Activated CD4-positive, alpha-beta memory T cell treated with anti-CD3 and anti-CD28 coated beads, Interleukin-2, amount 10 ng/mL, durations not matched to agents 7 days and 5 days (primary cell): ENCODE measurements around the gene NEK6. TPM values are rescaled to one million over a fixed set of nuclear protein-coding genes. Genes with fewer than 3 reads are reported as not detected.

Experiments
- CTCF ChIA-PET: fragments of 350-600 bp; sonication (Branson Sonifier 250); formaldehyde crosslinking; loops from one replicate; lab custom pipeline; 2021; ENCODE audit warnings: antibody characterized with exemption, inconsistent platforms; lab: Charles Lee
- POLR2A ChIA-PET: fragments of 350-600 bp; sonication (Branson Sonifier 250); formaldehyde crosslinking; loops from one replicate; lab custom pipeline; 2021; ENCODE audit warnings: antibody characterized with exemption; lab: Charles Lee
- DNase-seq: peaks from one replicate; pipeline ENCODE4 v3.0.0-alpha.2; 2020
- H3K27ac Mint-ChIP-seq: one replicate; pipeline ENCODE4 v1.8.0; 2021; ENCODE audit warnings: mild to moderate bottlenecking, mixed read lengths
- H3K27me3 Mint-ChIP-seq: one replicate; pipeline ENCODE4 v1.8.0; 2021; ENCODE audit warnings: mixed read lengths
- H3K36me3 Mint-ChIP-seq: one replicate; pipeline ENCODE4 v1.8.0; 2021; ENCODE audit warnings: low read depth, mixed read lengths
- H3K4me1 Mint-ChIP-seq: one replicate; pipeline ENCODE4 v1.8.0; 2021; ENCODE audit warnings: mixed read lengths
- H3K4me3 Mint-ChIP-seq: one replicate; pipeline ENCODE4 v1.8.0; 2021; ENCODE audit warnings: mild to moderate bottlenecking, mixed read lengths
- H3K9me3 Mint-ChIP-seq: one replicate; pipeline ENCODE4 v1.8.0; 2021; ENCODE audit warnings: mixed read lengths
- total RNA-seq, 2 experiments: library from RNA; stranded (reverse); gene quantifications; one replicate each; pipeline ENCODE4 v1.2.3, GENCODE V29; 2021

Gene NEK6
- total RNA-seq, result 10 to 100 TPM; 16.9 to 18.9 TPM

DNA sequence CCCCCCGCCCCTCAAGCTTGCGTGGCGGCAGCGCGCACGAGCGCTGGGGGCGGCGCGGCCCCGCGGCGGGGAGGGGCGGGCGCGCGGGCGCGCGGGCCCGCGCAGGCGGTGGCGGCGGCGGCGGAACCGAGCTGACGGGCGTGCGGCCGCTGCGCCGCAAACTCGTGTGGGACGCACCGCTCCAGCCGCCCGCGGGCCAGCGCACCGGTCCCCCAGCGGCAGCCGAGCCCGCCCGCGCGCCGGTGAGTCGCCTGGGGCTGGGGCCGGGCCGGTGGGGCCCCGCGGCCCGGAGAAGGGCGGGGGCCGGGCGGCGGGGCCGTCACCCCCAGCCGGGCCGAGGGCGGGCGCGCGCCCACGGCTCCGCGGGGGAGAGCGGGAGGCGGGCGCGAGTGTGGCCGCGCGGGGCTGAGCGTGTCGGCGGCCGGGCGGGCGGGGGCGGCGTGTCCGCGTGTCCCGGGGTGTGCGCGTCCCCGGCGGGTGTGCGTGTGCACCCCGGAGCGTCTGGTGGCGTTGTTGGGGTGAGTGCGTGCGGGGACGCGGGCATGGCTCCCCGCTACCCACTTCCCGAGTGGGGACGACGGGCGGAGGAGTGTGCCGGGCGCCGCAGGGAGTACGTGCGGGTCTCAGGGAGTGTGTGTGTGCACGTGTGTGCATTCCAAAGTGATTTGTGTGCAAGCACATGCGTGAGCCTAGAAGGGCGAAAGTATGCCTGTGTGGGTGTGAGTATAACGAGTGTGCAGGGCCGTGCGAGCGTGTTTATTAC is at the start of gene NEK6:
NEK6 (plus strand) TSS at position 106 of the 763 bp plus-strand sequence. CDS start 44,016 bp downstream, outside the sequence.
- DNase-seq, result peak; percentile 47
- Mint-ChIP-seq H3K27ac (peak within 1 kb of the TSS; percentile 75), H3K4me3 (peak within 1 kb of the TSS; percentile 98), H3K9me3 (no peaks in the 10 kb centered on the region), H3K36me3 (peaks cover 3% of the 10 kb centered on the region), H3K27me3 (peaks cover 28% of the 10 kb centered on the region), H3K4me1 (peaks cover 54% of the 10 kb centered on the region)
- CTCF ChIA-PET, result interaction anchor here (0.7 to 2.1 kb wide), 2 partner anchors 28 to 131 kb away, joined by 3 to 6 read pairs; no protein-coding TSS in a partner anchor
- POLR2A ChIA-PET, result interaction anchor here (0.7 to 1.4 kb wide), 5 partner anchors 13 to 56 kb away, joined by 3 to 5 read pairs (median 3); no protein-coding TSS in a partner anchor

DNA sequence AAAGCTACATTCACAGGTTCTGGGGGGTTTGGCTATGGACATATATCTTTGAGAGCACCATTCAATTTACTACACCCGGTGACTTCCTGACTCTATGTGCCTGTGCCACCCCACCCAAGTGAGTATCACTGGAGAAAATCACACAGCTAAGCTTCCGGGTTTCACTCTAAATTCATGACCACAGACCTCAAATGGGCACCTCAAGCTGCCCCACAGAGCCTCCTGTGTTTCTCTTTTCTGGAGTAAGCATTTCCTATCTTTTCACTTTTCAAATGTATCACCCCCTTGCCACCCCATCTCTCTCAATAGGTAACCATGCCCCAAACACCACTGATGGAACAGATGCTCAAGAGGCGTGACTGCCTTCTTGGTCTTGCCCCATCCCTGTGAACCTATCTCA is 49.2 kb upstream of the NEK6 start:
- peak; percentile 69 for DNase-seq
- H3K27ac Mint-ChIP-seq, result peak overlapping the region; percentile 75
- CTCF ChIA-PET, result interaction anchor here (0.9 to 1.4 kb wide), 2 partner anchors 9 to 82 kb away, joined by 3 to 6 read pairs; no protein-coding TSS in a partner anchor
- H3K36me3 Mint-ChIP-seq, result peaks cover 16% of the 10 kb centered on the region
- peaks cover 10% of the 10 kb centered on the region for H3K9me3 Mint-ChIP-seq
- POLR2A ChIA-PET, result interaction anchor here (0.6 to 3.7 kb wide), 4 partner anchors 9 to 82 kb away, joined by 3 to 29 read pairs (median 4); no protein-coding TSS in a partner anchor
- H3K4me1 Mint-ChIP-seq, result peaks cover 81% of the 10 kb centered on the region
- H3K4me3 Mint-ChIP-seq, result peak overlapping the region; percentile 6
- no peaks in the 10 kb centered on the region for H3K27me3 Mint-ChIP-seq

DNA sequence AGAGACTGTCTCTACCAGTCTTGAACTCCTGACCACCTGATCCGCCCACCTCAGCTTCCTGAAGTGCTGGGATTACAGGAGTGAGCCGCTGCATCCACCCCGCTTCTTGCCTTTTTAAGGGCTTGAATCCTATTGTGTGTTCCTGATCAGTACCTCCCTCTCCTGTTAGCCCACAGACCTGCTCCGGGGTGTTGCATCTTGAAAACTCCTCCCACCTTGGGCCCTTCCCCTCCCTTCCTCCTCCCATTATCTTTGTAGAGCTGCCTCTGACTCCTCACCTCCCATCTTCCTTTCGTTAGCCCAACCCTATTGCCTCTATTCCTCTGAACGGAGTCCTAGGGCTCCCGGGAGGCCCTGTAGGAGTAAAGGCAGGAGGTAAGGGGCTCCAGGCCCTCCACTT is 48.5 kb upstream of the NEK6 start:
- no peak for DNase-seq
- POLR2A ChIA-PET, result interaction anchor here (0.9 to 3.7 kb wide), 2 partner anchors 8 to 82 kb away, joined by 3 to 29 read pairs; no protein-coding TSS in a partner anchor
- Mint-ChIP-seq H3K27me3 (no peaks in the 10 kb centered on the region), H3K27ac (peak overlapping the region; percentile 75), H3K9me3 (peaks cover 6% of the 10 kb centered on the region), H3K4me1 (peaks cover 82% of the 10 kb centered on the region), H3K4me3 (no peak overlapping the region), H3K36me3 (peaks cover 12% of the 10 kb centered on the region)
- CTCF ChIA-PET, result interaction anchor here (1.4 kb wide), 1 partner anchor 8 kb away, joined by 6 read pairs; no protein-coding TSS in a partner anchor

DNA sequence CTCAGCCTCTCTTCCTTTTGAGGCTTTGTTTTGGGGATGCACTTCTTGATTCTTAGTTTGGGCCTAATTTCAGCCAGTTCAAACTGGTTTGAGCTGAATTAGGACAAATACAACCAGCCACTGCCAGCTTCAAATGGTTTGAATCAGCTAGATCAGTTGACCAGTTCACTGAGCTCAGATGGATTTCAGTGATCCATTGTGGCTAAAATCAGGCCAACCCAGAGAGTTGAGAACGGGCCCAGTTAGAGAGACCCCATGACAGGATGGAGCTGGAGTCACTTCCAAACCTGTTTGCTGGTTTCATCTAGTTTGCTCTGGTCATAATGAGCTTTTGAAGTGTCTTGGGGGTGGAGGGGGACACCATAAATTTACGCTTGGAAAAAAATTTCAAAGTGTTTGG is 48.0 kb upstream of the NEK6 start:
- Mint-ChIP-seq H3K9me3 (peaks cover 6% of the 10 kb centered on the region), H3K4me3 (no peak overlapping the region), H3K27ac (no peak overlapping the region), H3K4me1 (peaks cover 82% of the 10 kb centered on the region), H3K27me3 (no peaks in the 10 kb centered on the region), H3K36me3 (peaks cover 12% of the 10 kb centered on the region)
- CTCF ChIA-PET, result no interaction called here
- no peak for DNase-seq
- POLR2A ChIA-PET, result interaction anchor here (1.1 kb wide), 1 partner anchor 77 kb away, joined by 4 read pairs; no protein-coding TSS in a partner anchor

DNA sequence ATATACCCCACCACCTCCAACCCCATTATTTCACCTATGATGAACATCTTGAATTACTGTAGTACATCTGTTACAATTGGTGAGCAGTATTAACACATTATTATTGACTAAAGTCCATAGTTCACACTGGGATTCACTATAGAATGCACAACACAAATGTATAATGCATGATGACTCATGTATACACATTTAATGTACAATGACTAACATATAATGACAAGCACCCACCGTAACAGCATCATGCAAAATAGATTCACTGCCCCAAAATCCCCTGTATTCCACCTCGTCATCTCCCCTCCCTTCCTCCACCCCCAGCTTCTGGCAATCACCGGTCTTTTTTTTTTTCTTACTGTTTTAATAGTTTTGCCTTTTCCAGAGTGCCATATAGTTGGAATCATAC is 47.1 kb upstream of the NEK6 start:
- CTCF ChIA-PET, result no interaction called here
- Mint-ChIP-seq H3K36me3 (peaks cover 7% of the 10 kb centered on the region), H3K27ac (no peak overlapping the region), H3K4me3 (no peak overlapping the region), H3K27me3 (no peaks in the 10 kb centered on the region), H3K4me1 (peaks cover 84% of the 10 kb centered on the region), H3K9me3 (peaks cover 6% of the 10 kb centered on the region)
- POLR2A ChIA-PET, result interaction anchor here (1.1 to 1.6 kb wide), 2 partner anchors 8 to 76 kb away, joined by 4 to 8 read pairs; no protein-coding TSS in a partner anchor
- no peak for DNase-seq

DNA sequence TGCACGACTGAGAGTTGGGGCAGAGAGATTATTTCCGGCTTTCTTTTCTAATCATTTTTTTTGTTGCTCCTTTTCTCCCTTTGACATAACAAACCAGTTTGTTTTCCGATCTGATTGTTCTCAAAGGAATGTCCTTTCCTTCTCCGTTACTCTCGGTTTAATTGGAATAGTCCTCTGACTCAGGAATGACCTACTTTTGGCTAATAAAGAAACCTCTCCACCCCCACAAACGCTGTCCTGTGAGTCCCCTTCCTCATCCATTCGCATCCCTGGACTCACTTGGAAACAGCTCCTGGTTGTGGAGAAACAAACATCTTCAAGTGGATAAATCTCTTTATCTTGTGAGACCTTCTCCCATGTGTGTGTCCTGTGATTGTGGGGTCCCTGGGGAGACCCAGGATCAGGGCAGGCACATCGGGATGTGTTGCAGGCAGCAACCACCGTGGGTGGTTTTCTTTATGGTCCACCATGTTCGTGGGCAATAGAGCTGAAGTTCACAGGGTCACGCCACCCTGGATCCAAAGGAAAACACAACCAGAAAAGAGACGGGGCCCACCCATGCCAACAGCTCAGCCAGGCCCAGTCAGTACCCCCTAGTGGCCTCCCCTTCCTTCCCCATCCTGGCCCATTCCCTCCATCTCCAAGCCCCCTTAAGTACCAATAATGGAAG is 45.2 kb upstream of the NEK6 start:
- Mint-ChIP-seq H3K27me3 (no peaks in the 10 kb centered on the region), H3K36me3 (peaks cover 2% of the 10 kb centered on the region), H3K4me3 (no peak overlapping the region), H3K27ac (no peak overlapping the region), H3K4me1 (peaks cover 86% of the 10 kb centered on the region), H3K9me3 (peaks cover 1% of the 10 kb centered on the region)
- ChIA-PET POLR2A (interaction anchor here (1.0 to 5.8 kb wide), 2 partner anchors 9 to 45 kb away, joined by 3 to 68 read pairs; partner anchors contain the start of gene NEK6), CTCF (no interaction called here)
- DNase-seq, result no peak

DNA sequence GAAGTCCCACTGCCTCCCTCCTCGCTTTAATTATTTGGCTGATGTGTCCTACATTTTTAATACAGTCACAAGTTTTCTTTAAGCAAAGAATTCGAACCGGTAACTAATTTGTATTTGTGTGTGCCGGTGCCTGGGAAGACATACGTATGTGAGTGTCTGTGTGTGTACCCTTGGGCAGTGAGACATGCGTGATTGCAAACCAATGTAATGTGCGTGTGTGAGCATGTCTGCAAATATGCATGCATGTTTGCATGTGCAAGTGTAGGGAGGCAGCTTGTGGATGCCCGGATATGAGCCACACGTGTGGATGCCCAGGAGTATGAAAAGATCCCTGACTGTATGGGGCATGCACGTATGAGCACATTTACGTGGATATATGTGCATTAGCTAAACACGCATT is 44.4 kb upstream of the NEK6 start:
- no peak overlapping the region for H3K27ac Mint-ChIP-seq
- peaks cover 88% of the 10 kb centered on the region for H3K4me1 Mint-ChIP-seq
- no peaks in the 10 kb centered on the region for H3K9me3 Mint-ChIP-seq
- H3K36me3 Mint-ChIP-seq, result no peaks in the 10 kb centered on the region
- ChIA-PET POLR2A (interaction anchor here (5.8 kb wide), 1 partner anchor 10 kb away, joined by 68 read pairs; no protein-coding TSS in a partner anchor), CTCF (no interaction called here)
- no peak for DNase-seq
- H3K4me3 Mint-ChIP-seq, result no peak overlapping the region
- no peaks in the 10 kb centered on the region for H3K27me3 Mint-ChIP-seq

DNA sequence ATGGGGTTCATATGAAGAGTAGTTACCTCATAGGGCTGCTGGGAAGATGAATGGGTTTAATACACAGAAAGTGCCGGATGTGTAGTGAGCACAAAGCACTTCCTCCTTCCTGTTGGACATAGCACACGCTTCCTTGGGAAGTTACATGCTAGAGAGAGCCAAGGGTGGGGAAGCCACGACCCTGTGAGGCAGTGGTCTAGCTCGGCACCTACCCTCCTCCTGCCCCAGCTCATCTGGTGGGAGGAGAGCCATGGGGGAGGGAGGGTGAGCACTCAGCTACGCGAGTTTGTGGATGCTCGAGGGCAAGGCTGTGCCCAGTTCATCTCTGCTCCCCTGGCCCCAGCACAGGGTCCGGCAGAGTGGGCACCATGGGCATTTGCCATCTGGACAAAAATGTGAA is 43.6 kb upstream of the NEK6 start:
- ChIA-PET CTCF (no interaction called here), POLR2A (interaction anchor here (5.8 kb wide), 1 partner anchor 11 kb away, joined by 68 read pairs; no protein-coding TSS in a partner anchor)
- Mint-ChIP-seq H3K4me1 (peaks cover 88% of the 10 kb centered on the region), H3K4me3 (no peak overlapping the region), H3K9me3 (no peaks in the 10 kb centered on the region), H3K27me3 (no peaks in the 10 kb centered on the region), H3K36me3 (no peaks in the 10 kb centered on the region), H3K27ac (peak overlapping the region; percentile 64)
- no peak for DNase-seq

DNA sequence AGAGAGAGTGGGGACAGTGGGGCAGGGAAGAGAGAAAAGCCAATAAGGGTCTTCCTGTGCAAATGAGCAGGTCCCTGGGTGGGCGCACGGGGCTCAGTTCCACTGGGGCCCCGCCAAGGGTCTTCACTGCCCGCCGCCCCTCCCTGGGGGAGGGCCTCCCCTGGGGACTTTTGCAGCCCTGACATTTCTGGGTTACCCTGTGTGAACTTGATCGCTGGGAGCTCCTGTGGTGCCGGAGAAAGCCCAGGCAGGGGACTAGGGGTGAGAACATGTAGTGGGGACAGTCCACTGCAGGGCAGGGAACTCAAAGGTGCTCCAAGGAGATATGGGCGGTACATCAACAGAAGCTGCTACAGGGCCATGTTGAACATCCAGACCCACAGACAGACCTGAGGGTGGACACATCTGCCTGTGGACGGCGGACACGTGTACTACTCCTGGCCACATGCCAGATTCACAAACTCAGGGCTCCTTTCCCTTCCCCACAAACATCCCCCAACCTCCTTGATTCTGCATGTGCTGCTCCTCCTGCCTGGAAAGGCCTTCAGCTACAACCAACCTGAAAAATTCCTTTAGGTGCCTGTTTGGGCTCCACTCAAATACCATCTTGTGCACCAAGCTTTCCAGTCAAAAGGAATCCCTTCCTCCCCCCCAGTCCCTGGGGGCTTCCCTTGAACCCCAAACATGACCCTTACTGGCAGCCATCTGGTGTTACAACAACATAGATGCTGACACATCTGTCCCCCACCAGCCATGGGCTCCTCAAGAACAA is 43.0 kb upstream of the NEK6 start:
- no peak overlapping the region for H3K4me3 Mint-ChIP-seq
- peak overlapping the region; percentile 42 for H3K27ac Mint-ChIP-seq
- POLR2A ChIA-PET, result interaction anchor here (1.4 to 5.8 kb wide), 2 partner anchors 11 to 72 kb away, joined by 4 to 68 read pairs; no protein-coding TSS in a partner anchor
- peaks cover 85% of the 10 kb centered on the region for H3K4me1 Mint-ChIP-seq
- H3K36me3 Mint-ChIP-seq, result no peaks in the 10 kb centered on the region
- DNase-seq, result no peak
- no peaks in the 10 kb centered on the region for H3K27me3 Mint-ChIP-seq
- CTCF ChIA-PET, result interaction anchor here (1.1 kb wide), 1 partner anchor 13 kb away, joined by 3 read pairs; no protein-coding TSS in a partner anchor
- H3K9me3 Mint-ChIP-seq, result no peaks in the 10 kb centered on the region

DNA sequence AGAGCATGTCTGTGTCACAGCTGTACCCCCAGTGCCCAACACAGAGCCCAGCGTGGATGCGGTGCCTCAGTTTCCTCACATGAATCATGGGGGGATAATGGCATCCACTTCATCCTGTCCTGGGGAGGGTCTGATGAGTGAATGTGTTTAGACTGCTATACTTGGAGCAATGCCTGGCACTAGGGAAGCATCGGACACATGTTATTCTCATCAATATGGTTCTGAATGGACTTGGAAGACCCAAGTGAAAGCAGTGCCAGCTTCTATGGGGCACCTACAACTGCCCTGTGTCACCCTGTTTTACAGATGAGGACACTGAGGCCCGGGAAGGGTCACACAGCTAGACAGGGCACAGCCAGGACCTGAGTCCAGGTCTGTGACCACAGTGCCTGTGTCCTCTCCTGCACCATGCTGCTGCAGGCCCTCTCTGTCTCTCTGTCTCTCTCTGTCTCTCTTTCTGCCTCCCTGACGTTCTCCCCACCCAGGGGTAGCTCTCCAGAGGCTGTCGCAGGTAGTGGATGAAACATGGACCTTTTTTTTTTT is 42.3 kb upstream of the NEK6 start:
- no peaks in the 10 kb centered on the region for H3K27me3 Mint-ChIP-seq
- H3K4me3 Mint-ChIP-seq, result no peak overlapping the region
- CTCF ChIA-PET, result interaction anchor here (0.6 to 2.5 kb wide), 3 partner anchors 13 to 18 kb away, joined by 3 to 13 read pairs (median 3); no protein-coding TSS in a partner anchor

DNA sequence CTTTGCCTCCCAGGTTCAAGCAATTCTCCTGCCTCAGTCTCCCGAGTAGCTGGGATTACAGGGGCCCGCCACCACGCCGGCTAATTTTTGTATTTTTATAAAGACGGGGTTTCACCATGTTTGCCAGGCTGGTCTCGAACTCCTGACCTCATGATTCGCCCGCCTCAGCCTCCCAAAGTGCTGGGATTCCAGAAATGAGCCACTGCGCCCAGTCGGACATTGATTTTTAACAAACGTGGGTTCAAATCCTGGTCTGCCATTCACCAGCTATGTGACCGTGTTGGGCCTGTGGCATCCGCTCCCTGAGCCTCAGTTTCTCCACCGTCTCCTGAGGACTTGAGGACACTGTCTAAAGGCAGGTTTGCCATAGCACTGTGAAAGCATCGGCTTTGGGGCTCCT is 41.8 kb upstream of the NEK6 start:
- Mint-ChIP-seq H3K4me3 (no peak overlapping the region), H3K36me3 (no peaks in the 10 kb centered on the region), H3K9me3 (no peaks in the 10 kb centered on the region), H3K27ac (peak overlapping the region; percentile 94), H3K4me1 (peaks cover 81% of the 10 kb centered on the region), H3K27me3 (no peaks in the 10 kb centered on the region)
- DNase-seq, result no peak
- ChIA-PET POLR2A (interaction anchor here (1.0 to 5.8 kb wide), 9 partner anchors 8 to 75 kb away, joined by 3 to 68 read pairs (median 9); no protein-coding TSS in a partner anchor), CTCF (interaction anchor here (0.6 to 2.6 kb wide), 3 partner anchors 13 to 22 kb away, joined by 3 to 13 read pairs (median 11); no protein-coding TSS in a partner anchor)

More for the DNA sequence above, 42.3 kb upstream of the NEK6 start:
- no peak for DNase-seq
- Mint-ChIP-seq H3K36me3 (no peaks in the 10 kb centered on the region), H3K9me3 (no peaks in the 10 kb centered on the region), H3K4me1 (peaks cover 83% of the 10 kb centered on the region), H3K27ac (peak overlapping the region; percentile 94)
- POLR2A ChIA-PET, result interaction anchor here (1.4 to 5.8 kb wide), 3 partner anchors 12 to 76 kb away, joined by 4 to 68 read pairs (median 6); no protein-coding TSS in a partner anchor
